NCI-H1092 (cell line): Measurements from ENCODE around the gene CDH4.

Experiments
- DNase-seq: peaks from one replicate; lab custom pipeline; 2025; lab: John Stamatoyannopoulos, UW

CDH4 gene

GRCh38 chr20:61655591-61655990, 403.5 kb downstream of the CDH4 start:
- DNase-seq, result no peak

- DNase-seq, result no peak
Observed at GRCh38 chr20:61656198-61656597, 404.1 kb downstream of the CDH4 start.

- DNase-seq, result no peak
Observed at GRCh38 chr20:61657721-61658377, 405.8 kb downstream of the CDH4 start.

GRCh38 chr20:61658563-61658962, 406.5 kb downstream of the CDH4 start:
- DNase-seq, result no peak

- DNase-seq, result no peak
Observed at GRCh38 chr20:61659246-61659993, 407.4 kb downstream of the CDH4 start.

GRCh38 chr20:61659994-61660346, 407.9 kb downstream of the CDH4 start:
- DNase-seq, result no peak

- no peak for DNase-seq
Observed at GRCh38 chr20:61660559-61660958, 408.5 kb downstream of the CDH4 start.

- no peak for DNase-seq
Observed at GRCh38 chr20:61661025-61661424, 409.0 kb downstream of the CDH4 start.

GRCh38 chr20:61661583-61661982, 409.5 kb downstream of the CDH4 start:
- DNase-seq, result no peak

- no peak for DNase-seq
Observed at GRCh38 chr20:61662226-61662967, 410.3 kb downstream of the CDH4 start.

GRCh38 chr20:61662968-61663331, 410.9 kb downstream of the CDH4 start:
- no peak for DNase-seq

- DNase-seq, result no peak
Observed at GRCh38 chr20:61663521-61664425, 411.7 kb downstream of the CDH4 start.

GRCh38 chr20:61664556-61665320, 412.7 kb downstream of the CDH4 start:
- DNase-seq, result no peak

- no peak for DNase-seq
Observed at GRCh38 chr20:61665528-61666470, 413.7 kb downstream of the CDH4 start.

- DNase-seq, result no peak
Observed at GRCh38 chr20:61666471-61666832, 414.4 kb downstream of the CDH4 start.

GRCh38 chr20:61667056-61667792, 415.2 kb downstream of the CDH4 start:
- no peak for DNase-seq

GRCh38 chr20:61668065-61668650, 416.1 kb downstream of the CDH4 start:
- DNase-seq, result no peak

GRCh38 chr20:61668771-61669503, 416.9 kb downstream of the CDH4 start:
- DNase-seq, result no peak
